Mammary epithelial cell (primary cell): ENCODE measurements around the gene CDKAL1.

Source experiments
- CTCF ChIP-seq, 2 donors: IDR thresholded peaks in 1 of 2; conservative IDR thresholded peaks in 1 of 2; 2 replicates each; pipeline ENCODE4 v1.5.1; 2011 to 2012; ENCODE audit warnings: inconsistent platforms in 2 of 2, low read length in 2 of 2, mild to moderate bottlenecking in 2 of 2, control low read depth in 1 of 2, low read depth in 1 of 2; ENCODE audit not compliant: insufficient read depth in 1 of 2; ENCODE audit errors: extremely low read depth in 1 of 2
- EZH2 ChIP-seq: IDR thresholded peaks from 2 replicates; pipeline ENCODE4 v1.6.1; 2012; ENCODE audit warnings: low read length, inconsistent platforms, borderline replicate concordance

GRCh38 chr6:20577173-20577688 is 43.0 kb downstream of the CDKAL1 start:
- TF ChIP-seq CTCF (conservative IDR thresholded peaks at IDR 0.05 in 1 of 2, IDR thresholded peaks at IDR 0.05 in 1 of 2; ENCODE audit: extremely low read depth in 1 of 2, insufficient read depth in 1 of 2, low read depth in 1 of 2, low read length in 2 of 2) = no peak
- no peak for TF ChIP-seq EZH2
